ENCODE measurements around the gene ALOX5.

DNA sequence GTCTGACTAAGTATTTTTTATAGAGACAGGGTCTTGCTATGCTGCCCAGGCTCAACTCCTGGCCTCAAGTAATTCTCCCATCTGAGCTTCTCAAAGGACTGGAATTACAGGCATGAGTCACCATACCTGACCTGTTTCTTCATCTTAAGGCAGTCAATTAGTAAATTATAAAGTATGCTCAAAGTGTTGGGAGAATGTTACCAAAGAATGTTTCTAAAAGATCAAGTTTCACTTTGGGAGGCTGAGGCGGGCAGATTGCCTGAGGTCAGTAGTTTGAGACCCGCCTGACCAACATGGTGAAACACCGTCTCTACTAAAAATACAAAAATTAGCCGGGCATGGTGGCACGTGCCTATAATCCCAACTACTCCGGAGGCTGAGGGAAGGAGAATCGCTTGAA is 117.0 kb downstream of the ALOX5 start:
- TF ChIP-seq EZH2 (IDR thresholded peaks at IDR 0.05; ENCODE audit: borderline replicate concordance, low read depth, low read length, poor library complexity, severe bottlenecking), result no peak
- TF ChIP-seq, protein P1, sequence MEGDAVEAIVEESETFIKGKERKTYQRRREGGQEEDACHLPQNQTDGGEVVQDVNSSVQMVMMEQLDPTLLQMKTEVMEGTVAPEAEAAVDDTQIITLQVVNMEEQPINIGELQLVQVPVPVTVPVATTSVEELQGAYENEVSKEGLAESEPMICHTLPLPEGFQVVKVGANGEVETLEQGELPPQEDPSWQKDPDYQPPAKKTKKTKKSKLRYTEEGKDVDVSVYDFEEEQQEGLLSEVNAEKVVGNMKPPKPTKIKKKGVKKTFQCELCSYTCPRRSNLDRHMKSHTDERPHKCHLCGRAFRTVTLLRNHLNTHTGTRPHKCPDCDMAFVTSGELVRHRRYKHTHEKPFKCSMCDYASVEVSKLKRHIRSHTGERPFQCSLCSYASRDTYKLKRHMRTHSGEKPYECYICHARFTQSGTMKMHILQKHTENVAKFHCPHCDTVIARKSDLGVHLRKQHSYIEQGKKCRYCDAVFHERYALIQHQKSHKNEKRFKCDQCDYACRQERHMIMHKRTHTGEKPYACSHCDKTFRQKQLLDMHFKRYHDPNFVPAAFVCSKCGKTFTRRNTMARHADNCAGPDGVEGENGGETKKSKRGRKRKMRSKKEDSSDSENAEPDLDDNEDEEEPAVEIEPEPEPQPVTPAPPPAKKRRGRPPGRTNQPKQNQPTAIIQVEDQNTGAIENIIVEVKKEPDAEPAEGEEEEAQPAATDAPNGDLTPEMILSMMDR (conservative IDR thresholded peaks at IDR 0.05; ENCODE audit: low read depth, low read length), result no peak
